ENCODE results near the gene PDZD4.

The PDZD4 gene

GRCh38 chrX:153813161-153813560 is 17.2 kb downstream of the PDZD4 start:
- no peak for DNase-seq

- peak in 25 of 56 donors; percentile 2 to 69 (median 23) for DNase-seq
Observed at GRCh38 chrX:153812220-153812619, 18.1 kb downstream of the PDZD4 start.

GRCh38 chrX:153807976-153808375 is 22.4 kb downstream of the PDZD4 start:
- no peak for DNase-seq

GRCh38 chrX:153806999-153807575 is 23.3 kb downstream of the PDZD4 start:
- no peak for DNase-seq

- DNase-seq, result no peak
Observed at GRCh38 chrX:153805436-153805835, 24.9 kb downstream of the PDZD4 start.

GRCh38 chrX:153804621-153805020 is 25.7 kb downstream of the PDZD4 start:
- DNase-seq, result no peak

GRCh38 chrX:153804100-153804595 is 26.2 kb downstream of the PDZD4 start:
- DNase-seq, result no peak

- no peak for DNase-seq
Observed at GRCh38 chrX:153803211-153804099, 26.9 kb downstream of the PDZD4 start.

GRCh38 chrX:153802513-153803045 is 27.8 kb downstream of the PDZD4 start:
- DNase-seq, result no peak

- no peak for DNase-seq
Observed at GRCh38 chrX:153801669-153802068, 28.7 kb downstream of the PDZD4 start.

GRCh38 chrX:153800746-153801145 is 29.6 kb downstream of the PDZD4 start:
- DNase-seq, result no peak

- DNase-seq, result peak in 12 of 56 donors; percentile 10 to 30 (median 23)
Observed at GRCh38 chrX:153800177-153800722, 30.1 kb downstream of the PDZD4 start.

- DNase-seq, result no peak
Observed at GRCh38 chrX:153799326-153799725, 31.0 kb downstream of the PDZD4 start.

GRCh38 chrX:153797415-153798015 is 32.8 kb downstream of the PDZD4 start:
- DNase-seq, result no peak

GRCh38 chrX:153794897-153795816 is 35.2 kb downstream of the PDZD4 start:
- DNase-seq, result peak in 1 of 56 donors; percentile 24

- peak; percentile 48 to 95 (median 88) for DNase-seq
Observed at GRCh38 chrX:153794018-153794896, 36.1 kb downstream of the PDZD4 start, which contains the start of the genes IDH3G and SSR4. IDH3G (minus strand) TSS chrX:153794375; CDS start chrX:153794326, 49 bp downstream. SSR4 (plus strand) TSS chrX:153794668; CDS start chrX:153794688, 20 bp downstream.

GRCh38 chrX:153793291-153793690 is 37.1 kb downstream of the PDZD4 start:
- DNase-seq, result no peak

GRCh38 chrX:153792368-153792767 is 38.0 kb downstream of the PDZD4 start:
- no peak for DNase-seq
